Measurements from ENCODE around the gene PPP6C. TPM values are rescaled to one million over a fixed set of nuclear protein-coding genes. Genes with fewer than 3 reads are reported as not detected.

Gene PPP6C
- total RNA-seq, 1 experiment from 2014 or later = 50.8 TPM

DNA sequence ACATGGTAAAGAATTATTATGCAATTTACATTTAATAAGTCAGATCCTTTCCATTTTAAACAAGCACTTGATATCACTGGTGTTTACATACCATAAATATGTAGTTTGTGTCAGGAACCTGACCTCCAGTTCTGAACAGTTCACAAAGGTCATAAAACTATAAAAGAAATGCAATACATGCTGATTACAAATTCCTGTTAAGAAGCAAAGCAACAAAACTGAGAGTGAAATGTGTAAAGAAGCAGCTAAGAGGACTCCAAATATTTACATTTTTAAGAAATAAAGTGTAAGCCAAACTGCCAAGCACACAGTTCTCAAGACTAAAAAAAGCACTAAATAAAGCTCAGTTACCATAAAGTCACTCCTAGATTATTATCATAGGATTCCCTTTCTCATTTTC lies 28.9 kb downstream of the PPP6C start:
- Histone ChIP-seq H3K27me3 (replicated peaks; ENCODE audit: insufficient read depth, low read depth, low read length, poor library complexity) (no peaks in the 10 kb centered on the region), H3K4me1 (ENCODE audit: insufficient read depth, low read length, poor library complexity, severe bottlenecking) (no peaks in the 10 kb centered on the region), H3K36me3 (ENCODE audit: insufficient read depth, low read length, poor library complexity, severe bottlenecking) (peaks cover 7% of the 10 kb centered on the region), H3K4me3 (ENCODE audit: low read depth, low read length, poor library complexity, severe bottlenecking) (no peak overlapping the region), H3K9me3 (ENCODE audit: low read depth, low read length, poor library complexity, severe bottlenecking) (no peaks in the 10 kb centered on the region), H3K27ac (ENCODE audit: low read depth, low read length, poor library complexity, severe bottlenecking) (no peak overlapping the region)
- ChIA-PET CTCF (no interaction called here), POLR2A (ENCODE audit: low non-redundant PET) (no interaction called here)
- intact Hi-C loops (cut with micrococcal nuclease; ENCODE audit: unreplicated experiment) = no loop called here
- DNase-seq (ENCODE audit: low spot score) = no peak
- no TSS peak for BruUV-seq (replicated peaks)
- no peak for TF ChIP-seq EZH2 (IDR thresholded peaks at IDR 0.05; ENCODE audit: borderline replicate concordance, low read depth, low read length, poor library complexity, severe bottlenecking)
- TF ChIP-seq, protein P1, sequence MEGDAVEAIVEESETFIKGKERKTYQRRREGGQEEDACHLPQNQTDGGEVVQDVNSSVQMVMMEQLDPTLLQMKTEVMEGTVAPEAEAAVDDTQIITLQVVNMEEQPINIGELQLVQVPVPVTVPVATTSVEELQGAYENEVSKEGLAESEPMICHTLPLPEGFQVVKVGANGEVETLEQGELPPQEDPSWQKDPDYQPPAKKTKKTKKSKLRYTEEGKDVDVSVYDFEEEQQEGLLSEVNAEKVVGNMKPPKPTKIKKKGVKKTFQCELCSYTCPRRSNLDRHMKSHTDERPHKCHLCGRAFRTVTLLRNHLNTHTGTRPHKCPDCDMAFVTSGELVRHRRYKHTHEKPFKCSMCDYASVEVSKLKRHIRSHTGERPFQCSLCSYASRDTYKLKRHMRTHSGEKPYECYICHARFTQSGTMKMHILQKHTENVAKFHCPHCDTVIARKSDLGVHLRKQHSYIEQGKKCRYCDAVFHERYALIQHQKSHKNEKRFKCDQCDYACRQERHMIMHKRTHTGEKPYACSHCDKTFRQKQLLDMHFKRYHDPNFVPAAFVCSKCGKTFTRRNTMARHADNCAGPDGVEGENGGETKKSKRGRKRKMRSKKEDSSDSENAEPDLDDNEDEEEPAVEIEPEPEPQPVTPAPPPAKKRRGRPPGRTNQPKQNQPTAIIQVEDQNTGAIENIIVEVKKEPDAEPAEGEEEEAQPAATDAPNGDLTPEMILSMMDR (conservative IDR thresholded peaks at IDR 0.05; ENCODE audit: low read depth, low read length) = no peak

DNA sequence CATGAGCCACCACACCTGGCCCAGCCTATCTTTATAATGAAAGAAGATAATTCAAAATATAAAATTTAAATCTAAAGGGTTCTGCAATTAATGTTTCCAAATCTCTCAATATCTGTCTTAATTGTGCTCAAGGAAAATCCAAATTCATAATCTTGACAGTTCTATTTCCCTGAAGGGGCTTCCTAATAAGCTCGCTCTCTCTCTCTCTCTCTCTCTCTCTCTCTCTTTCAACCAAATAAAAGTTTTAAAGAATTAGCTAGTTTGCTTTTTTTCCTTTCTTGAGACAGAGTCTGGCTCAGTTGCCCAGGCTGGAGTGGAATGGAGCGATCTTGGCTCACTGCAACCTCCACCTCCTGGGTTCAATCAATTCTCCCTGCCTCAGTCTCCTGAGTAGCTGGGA lies 33.1 kb downstream of the PPP6C start:
- TF ChIP-seq EZH2 (IDR thresholded peaks at IDR 0.05; ENCODE audit: borderline replicate concordance, low read depth, low read length, poor library complexity, severe bottlenecking) = no peak
- TF ChIP-seq, protein P1 (conservative IDR thresholded peaks at IDR 0.05; ENCODE audit: low read depth, low read length) = no peak
- ChIA-PET POLR2A (ENCODE audit: low non-redundant PET) (no interaction called here), CTCF (no interaction called here)
- peaks cover 26% of the 10 kb centered on the region for H3K36me3 ChIP-seq (ENCODE audit: insufficient read depth, low read length, poor library complexity, severe bottlenecking)
- no peaks in the 10 kb centered on the region for H3K27me3 ChIP-seq (replicated peaks; ENCODE audit: insufficient read depth, low read depth, low read length, poor library complexity)
- H3K27ac ChIP-seq (ENCODE audit: low read depth, low read length, poor library complexity, severe bottlenecking) = no peak overlapping the region
- no peak overlapping the region for H3K4me3 ChIP-seq (ENCODE audit: low read depth, low read length, poor library complexity, severe bottlenecking)
- H3K9me3 ChIP-seq (ENCODE audit: low read depth, low read length, poor library complexity, severe bottlenecking) = no peaks in the 10 kb centered on the region
- H3K4me1 ChIP-seq (ENCODE audit: insufficient read depth, low read length, poor library complexity, severe bottlenecking) = no peaks in the 10 kb centered on the region
- BruUV-seq (replicated peaks) = no TSS peak
- no peak for DNase-seq (ENCODE audit: low spot score)
- intact Hi-C loops (cut with micrococcal nuclease; ENCODE audit: unreplicated experiment) = no loop called here

DNA sequence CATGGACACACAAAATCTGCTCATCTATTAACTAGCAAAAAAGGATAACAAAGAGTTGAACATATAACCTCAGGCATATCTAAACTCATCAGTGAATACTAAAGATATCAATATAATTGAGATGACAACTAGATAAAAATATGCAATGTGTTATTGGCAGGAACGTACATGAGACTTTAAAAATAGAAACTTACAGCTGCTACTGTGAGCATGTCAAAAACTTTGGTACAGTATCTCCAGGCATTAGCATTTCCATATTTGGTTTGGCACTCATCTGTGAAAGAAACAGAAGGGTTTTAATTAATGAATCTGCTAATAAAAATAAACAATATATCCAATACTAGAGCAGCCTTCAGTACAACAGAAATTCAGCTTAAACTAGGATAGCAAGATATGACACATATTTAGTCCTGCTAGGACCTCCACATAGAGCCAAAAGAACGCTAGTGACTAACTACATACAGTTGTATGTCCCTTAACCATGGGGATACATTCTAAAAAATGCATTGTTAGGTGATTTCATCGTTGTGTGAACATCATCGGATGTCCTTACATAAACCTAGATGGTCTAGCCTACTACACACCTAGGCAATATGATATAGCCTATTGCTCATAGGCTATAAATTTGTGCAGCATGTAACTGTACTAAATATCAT lies 35.8 kb downstream of the PPP6C start:
- intact Hi-C loops (cut with micrococcal nuclease; ENCODE audit: unreplicated experiment) = no loop called here
- POLR2A ChIA-PET (ENCODE audit: low non-redundant PET) = no interaction called here
- no peaks in the 10 kb centered on the region for H3K9me3 ChIP-seq (ENCODE audit: low read depth, low read length, poor library complexity, severe bottlenecking)
- no peak overlapping the region for H3K27ac ChIP-seq (ENCODE audit: low read depth, low read length, poor library complexity, severe bottlenecking)
- H3K4me1 ChIP-seq (ENCODE audit: insufficient read depth, low read length, poor library complexity, severe bottlenecking) = no peaks in the 10 kb centered on the region
- DNase-seq (ENCODE audit: low spot score) = no peak
- TF ChIP-seq EZH2 (IDR thresholded peaks at IDR 0.05; ENCODE audit: borderline replicate concordance, low read depth, low read length, poor library complexity, severe bottlenecking) = no peak
- TF ChIP-seq, protein P1 (conservative IDR thresholded peaks at IDR 0.05; ENCODE audit: low read depth, low read length) = no peak
- CTCF ChIA-PET = interaction anchor here (0.7 kb wide), 1 partner anchor 169 kb away, joined by 3 read pairs; no protein-coding TSS in a partner anchor
- no TSS peak for BruUV-seq (replicated peaks)
- peaks cover 47% of the 10 kb centered on the region for H3K36me3 ChIP-seq (ENCODE audit: insufficient read depth, low read length, poor library complexity, severe bottlenecking)
- H3K4me3 ChIP-seq (ENCODE audit: low read depth, low read length, poor library complexity, severe bottlenecking) = no peak overlapping the region
- H3K27me3 ChIP-seq (replicated peaks; ENCODE audit: insufficient read depth, low read depth, low read length, poor library complexity) = no peaks in the 10 kb centered on the region

All from A673 (cell line).